Activated CD4-positive, alpha-beta T cell treated with anti-CD3 and anti-CD28 coated beads, Interleukin-2, amount 50 U/mL, for 24 hours (primary cell): ENCODE data around the gene RHBDD2.
"Not testable (repeated sequence)": the region's sequence is repeated elsewhere in the genome, so short reads cannot be mapped to it uniquely, and the experiment has no call there.

Experiments used
- DNase-seq, 2 donors: peaks; one replicate each; pipeline ENCODE4 v3.0.0-alpha.2; 2020; ENCODE audit warnings: low read depth in 1 of 2, low spot score in 1 of 2

RHBDD2 gene

GRCh38 chr7:75866114-75866488 is 12.7 kb upstream of the RHBDD2 start:
- no peak for DNase-seq

DNA sequence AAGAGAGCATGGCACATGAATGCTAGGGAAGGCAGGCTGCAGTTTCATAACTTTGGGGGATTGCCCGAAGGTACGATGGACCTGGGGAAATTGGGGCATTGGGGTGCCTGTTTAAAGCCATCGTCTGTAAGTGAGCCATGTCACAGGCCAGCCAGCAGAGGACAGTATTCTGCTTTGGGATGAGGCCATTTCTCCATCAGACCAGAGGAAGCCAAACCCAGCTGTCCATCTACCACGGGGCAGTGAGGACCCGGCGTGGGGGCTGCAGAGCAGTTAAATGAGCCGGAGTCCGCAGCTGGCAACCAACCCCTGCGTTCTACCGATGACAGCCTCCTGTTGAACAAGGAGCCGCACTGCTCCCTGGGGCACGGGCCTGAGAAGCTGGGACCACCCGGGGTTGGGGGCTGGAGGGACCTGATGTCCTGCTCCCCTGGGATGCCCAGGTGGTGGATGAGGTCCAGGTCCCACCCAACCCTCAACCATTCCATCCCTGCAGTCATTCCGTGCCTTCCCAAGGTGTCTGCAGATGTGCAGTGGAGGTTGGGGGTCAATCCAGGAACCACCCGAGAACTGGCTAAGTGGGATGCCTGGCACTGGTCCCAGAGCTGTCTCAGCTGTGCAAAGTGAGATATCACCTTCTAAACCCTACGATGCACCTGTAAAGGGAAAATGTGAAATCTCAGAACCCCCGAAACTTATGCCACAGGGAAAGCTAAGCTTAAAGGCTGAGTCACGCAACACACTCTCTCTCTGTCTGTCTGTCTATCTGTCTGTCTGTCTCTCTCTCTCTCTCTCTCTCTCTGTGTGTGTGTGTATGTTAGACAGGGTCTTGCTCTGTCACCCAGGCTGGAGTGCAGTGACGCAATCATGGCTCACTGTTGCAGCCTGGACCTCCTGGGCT is 12.1 kb upstream of the RHBDD2 start:
- peak in 1 of 2 donors; percentile 27 for DNase-seq

DNA sequence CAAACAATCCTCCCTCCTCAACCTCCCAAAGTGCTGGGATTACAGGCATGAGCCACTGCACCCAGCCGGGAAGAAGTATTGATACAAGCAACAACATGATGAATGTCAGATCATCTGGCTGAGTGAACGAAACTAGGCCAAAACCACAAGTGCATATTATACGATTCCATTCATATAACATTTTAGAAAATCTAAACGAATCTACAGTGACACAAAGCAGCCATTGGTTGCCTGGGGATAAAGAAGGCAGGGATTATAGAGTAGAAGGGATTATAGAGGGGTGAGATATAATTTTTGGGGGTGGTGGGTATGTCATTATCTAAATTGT is 11.5 kb upstream of the RHBDD2 start:
- DNase-seq: no peak

GRCh38 chr7:75868153-75868552 is 10.7 kb upstream of the RHBDD2 start:
- DNase-seq: no peak

GRCh38 chr7:75869776-75870379 is 9.0 kb upstream of the RHBDD2 start:
- DNase-seq: no peak

DNA sequence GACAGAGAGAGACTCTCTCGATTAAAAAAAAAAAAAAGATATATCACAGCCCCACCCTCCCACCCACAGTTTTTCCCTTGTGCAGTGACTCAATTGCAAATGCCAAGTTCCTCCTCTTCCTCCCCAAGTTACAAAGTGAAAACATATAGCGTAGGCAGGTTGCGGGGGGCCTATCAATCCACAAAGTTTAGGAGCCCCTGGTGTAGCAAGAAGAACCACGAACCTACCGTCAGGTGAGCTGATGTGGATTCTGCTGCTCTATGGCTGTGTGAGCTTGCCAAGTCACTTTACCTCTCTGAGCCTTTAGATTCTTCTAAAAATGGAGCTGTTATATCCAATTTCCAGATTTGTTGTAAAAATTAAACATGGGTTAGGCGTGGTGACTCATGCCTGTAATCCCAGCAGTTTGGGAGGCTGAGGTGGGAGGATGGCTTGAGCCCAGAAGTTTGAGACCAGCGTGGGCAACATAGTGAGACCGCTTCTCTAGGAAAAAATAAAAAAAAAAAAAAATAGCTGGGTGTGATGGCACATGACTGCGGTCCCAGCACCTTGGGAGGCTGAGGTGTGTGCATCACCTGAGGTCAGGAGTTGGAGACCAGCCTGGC is 8.2 kb upstream of the RHBDD2 start:
- DNase-seq: no peak

- DNase-seq: no peak
These were observed 6.6 kb upstream of the RHBDD2 start for GRCh38 chr7:75872073-75872782.

DNA sequence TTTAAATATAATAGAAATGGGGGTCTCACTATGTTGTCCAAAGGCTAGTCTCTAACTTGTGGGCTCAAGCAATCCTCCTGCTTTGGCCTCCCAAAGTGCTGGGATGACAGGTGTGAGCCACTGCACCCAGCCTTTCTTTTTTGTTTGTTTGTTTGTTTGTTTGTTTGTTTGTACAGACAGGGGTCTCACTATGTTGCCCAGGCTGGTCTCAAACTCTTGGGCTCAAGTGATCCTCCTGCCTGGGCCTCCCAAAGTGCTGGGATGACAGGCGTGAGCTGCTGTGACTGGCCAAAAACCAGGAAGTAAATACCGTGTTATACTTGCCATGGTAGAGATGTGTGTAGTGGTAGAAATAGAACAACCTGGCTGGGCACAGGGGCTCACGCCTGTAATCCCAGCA is 4.7 kb upstream of the RHBDD2 start:
- DNase-seq: not testable (repeated sequence)

DNA sequence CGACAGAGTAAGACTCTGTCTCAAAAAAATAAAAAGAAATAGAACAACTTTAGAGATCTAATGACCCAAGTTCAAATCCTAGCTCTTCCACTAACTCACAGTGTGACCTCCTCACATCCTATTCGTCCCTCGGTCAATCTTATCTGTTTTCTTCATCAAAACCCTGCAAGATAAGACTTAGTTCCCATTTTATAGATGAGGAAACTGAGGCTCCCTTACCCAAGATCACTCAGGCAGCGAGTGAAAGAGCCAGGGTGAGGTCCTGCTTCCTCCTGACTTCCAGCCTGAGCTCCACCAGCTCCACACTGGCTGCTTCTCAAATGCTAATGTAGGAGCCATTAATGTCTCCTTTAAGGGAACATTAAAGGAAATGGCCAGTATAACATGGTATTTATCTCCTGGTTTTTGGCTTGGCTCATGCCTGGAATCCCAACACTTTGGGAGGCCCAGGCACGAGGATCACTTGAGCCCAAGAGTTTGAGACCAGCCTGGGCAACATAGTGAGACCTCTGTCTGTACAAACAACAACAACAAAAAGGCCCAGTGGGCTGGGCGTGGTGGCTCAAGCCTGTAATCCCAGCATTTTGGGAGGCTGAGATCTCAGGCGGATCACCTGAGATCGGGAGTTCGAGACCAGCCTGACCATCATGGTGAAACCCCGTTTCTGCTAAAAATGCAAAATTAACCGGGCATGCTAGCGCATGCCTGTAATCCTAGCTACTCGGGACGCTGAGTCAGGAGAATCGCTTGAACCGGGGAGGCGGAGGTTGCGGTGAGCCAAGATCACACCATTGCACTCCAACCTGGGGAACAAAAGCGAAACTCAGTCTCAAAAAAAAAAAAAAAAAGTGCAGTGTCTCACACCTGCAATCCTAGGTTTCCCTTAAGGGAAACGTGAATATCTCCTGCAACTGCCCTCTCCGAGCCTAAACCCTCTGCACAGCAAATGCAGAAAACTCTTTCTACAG is 3.4 kb upstream of the RHBDD2 start:
- no peak for DNase-seq

DNA sequence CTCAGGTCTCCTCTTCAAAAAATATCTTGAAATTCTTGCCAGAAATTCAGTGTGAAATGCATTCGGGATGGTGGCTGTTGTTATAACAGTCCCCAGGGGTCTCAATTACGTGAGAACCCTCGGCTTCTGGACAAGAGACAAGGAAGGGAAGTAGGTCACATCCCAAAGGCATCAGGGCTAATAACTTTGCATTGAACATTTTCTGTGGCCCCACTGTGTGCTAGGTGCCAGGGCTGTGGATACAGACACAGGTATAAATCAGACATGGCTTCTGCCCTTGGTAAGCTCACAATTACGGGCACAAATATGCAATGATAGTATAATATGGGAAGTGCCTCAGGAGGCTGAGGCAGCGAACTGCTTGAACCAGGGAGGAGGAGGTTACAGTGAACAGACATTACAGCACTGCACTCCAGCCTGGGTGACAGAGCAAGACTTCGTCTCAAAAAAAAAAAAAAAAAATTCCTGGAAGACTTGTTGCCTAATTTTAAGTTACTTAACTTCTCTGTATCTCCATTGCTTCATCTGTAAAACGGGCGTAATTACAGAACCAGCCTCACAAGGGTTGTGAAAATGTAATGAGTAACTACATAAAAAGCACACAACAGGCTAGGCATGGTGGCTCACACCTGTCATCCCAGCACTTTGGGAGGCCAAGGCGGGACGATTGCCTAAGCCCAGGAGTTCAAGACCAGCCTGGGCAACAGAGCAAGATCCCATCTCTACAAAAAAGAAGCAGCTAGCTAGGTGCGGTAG is 2.5 kb upstream of the RHBDD2 start:
- no peak for DNase-seq

DNA sequence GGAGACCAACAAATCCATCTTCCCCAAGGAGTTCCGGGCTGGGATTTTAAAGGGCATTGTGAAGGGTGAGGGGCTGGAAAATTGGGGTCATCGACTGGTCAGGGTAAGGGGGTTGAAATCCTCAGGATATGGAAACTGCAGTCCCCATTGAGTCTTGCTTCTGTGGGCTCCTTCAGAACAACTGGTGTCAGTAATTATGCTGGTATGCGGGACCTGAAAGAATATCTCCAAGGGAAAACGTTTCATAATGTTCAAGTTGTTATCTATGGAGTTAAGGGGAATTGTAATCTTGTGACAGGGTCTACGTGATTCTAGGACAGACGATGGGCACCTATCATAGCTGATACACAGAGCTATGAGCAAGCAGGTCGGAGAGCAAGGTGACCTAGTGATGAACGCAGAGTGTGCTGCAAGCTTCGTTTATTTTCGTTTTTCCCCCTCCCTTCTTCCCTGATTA is 494 bp upstream of the RHBDD2 start:
- DNase-seq: no peak

- peak in 1 of 2 donors; percentile 32 for DNase-seq
These were observed 944 bp downstream of the RHBDD2 start for GRCh38 chr7:75879771-75880184.

- DNase-seq: no peak
These were observed 1.4 kb downstream of the RHBDD2 start for GRCh38 chr7:75880242-75880641.

GRCh38 chr7:75881436-75882095 is 2.7 kb downstream of the RHBDD2 start:
- DNase-seq: no peak

DNA sequence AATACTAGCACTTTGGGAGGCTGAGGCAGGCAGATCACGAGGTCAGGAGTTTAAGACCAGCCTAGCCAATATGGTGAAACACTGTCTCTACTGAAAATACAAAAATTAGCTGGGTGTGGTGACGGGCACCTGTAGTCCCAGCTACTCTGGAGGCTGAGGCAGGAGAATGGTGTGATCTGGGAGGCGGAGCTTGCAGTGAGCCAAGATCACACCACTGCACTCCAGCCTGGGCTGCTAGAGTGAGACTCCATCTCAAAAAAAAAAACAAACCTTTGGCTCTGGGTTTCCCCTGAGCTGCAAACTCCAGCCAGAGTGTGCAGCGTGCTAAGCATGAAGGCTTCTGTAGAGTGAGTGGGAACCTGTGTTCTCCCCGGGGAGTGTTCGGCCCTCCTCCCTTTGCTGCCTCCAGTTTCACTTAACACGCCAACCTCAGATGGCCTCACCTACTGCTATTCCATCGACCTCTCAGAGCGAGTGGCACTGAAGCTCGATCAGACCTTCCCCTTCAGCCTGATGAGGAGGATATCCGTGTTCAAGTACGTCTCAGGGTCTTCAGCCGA is 4.5 kb downstream of the RHBDD2 start:
- DNase-seq: not testable (repeated sequence)

DNA sequence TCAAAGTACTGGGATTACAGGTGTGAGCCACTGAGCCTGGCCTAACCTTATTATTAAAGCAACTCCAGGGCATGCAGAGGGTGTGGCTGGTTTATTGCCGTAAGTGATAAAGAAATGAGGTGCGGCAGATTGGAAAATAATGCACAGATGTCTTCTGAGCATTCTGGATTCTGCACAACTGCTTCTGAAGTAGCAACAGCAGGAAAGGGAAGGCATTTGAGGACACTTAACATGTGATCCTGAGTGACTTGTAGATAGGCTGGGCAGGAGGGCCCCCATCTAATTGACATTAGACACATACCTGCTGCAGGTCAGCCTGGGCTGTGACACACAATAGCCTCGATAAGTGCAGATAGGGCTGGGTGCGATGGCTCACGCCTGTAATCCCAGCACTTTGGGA is 5.6 kb downstream of the RHBDD2 start:
- DNase-seq: no peak

GRCh38 chr7:75885036-75885435 is 6.2 kb downstream of the RHBDD2 start:
- no peak for DNase-seq

GRCh38 chr7:75887669-75888369 is 9.0 kb downstream of the RHBDD2 start:
- no peak for DNase-seq
